Activated T-helper 2 cell treated with anti-CD3 and anti-CD28 coated beads, Interferon-gamma antibody, Interleukin-2, Interleukin-4, amounts not matched to agents 10 μg/mL and 5 μg/mL and 100 μg/mL, durations not matched to agents 14 hours and 24 hours and 36 hours (primary cell): ENCODE data around the gene PPIC. TPM values are rescaled to one million over a fixed set of nuclear protein-coding genes. Genes with fewer than 3 reads are reported as not detected.
"Not testable (repeated sequence)": the region's sequence is repeated elsewhere in the genome, so short reads cannot be mapped to it uniquely, and the experiment has no call there.

Experiments used
- DNase-seq: peaks from one replicate; pipeline ENCODE4 v3.0.0; 2021; ENCODE audit warnings: low spot score
- H3K27ac Mint-ChIP-seq: one replicate; pipeline ENCODE4 v1.8.0; 2021; ENCODE audit warnings: mixed read lengths
- H3K27me3 Mint-ChIP-seq: one replicate; pipeline ENCODE4 v1.8.0; 2021; ENCODE audit warnings: low read depth, mixed read lengths
- H3K36me3 Mint-ChIP-seq: one replicate; pipeline ENCODE4 v1.8.0; 2021; ENCODE audit warnings: low read depth, mixed read lengths
- H3K4me1 Mint-ChIP-seq: one replicate; pipeline ENCODE4 v1.8.0; 2021; ENCODE audit warnings: low read depth, mixed read lengths
- H3K4me3 Mint-ChIP-seq: one replicate; pipeline ENCODE4 v1.8.0; 2021; ENCODE audit warnings: low read depth, mild to moderate bottlenecking, moderate library complexity, mixed read lengths
- H3K9me3 Mint-ChIP-seq: one replicate; pipeline ENCODE4 v1.8.0; 2021; ENCODE audit warnings: mixed read lengths
- intact Hi-C: fragments of 100-400 bp; cut with micrococcal nuclease; formaldehyde crosslinking; loops from one replicate; pipeline ENCODE4 v1.15.1; 2023
- total RNA-seq: library from RNA; stranded (reverse); gene quantifications from 2 replicates; pipeline ENCODE4 v1.2.3, GENCODE V29; 2022

PPIC gene
- total RNA-seq, 1 donor from 2014 or later: not detected

GRCh38 chr5:122973759-122974158, 62.8 kb downstream of the PPIC start:
- H3K27ac Mint-ChIP-seq, DNase-seq, H3K9me3 Mint-ChIP-seq, H3K36me3 Mint-ChIP-seq, H3K27me3 Mint-ChIP-seq, intact Hi-C loops, H3K4me3 Mint-ChIP-seq, H3K4me1 Mint-ChIP-seq: not testable (repeated sequence)

Other genes with a start within 250 kb of the PPIC start
- gene SNX24, start 191.1 kb downstream of the PPIC start, total RNA-seq: 1.3 and 1.7 TPM in 2 replicates
- gene PRDM6, start 52.5 kb upstream of the PPIC start, total RNA-seq: not detected in 2 replicates